ENCODE data around the gene ABCB8. TPM values are rescaled to one million over a fixed set of nuclear protein-coding genes. Genes with fewer than 3 reads are reported as not detected.

Gene ABCB8
- total and polyA plus RNA-seq, 9 of the 15 experiments (the other 6 are each of a cell fraction or from before 2014, with no cell fraction given): 7.6 to 106 (median 36.3) TPM

- TF ChIP-seq REST (IDR thresholded peaks at IDR 0.05; ENCODE audit: borderline replicate concordance): no peak
- TF ChIP-seq REST (CRISPR knock-in tag; IDR thresholded peaks at IDR 0.05; ENCODE audit: low read depth): no peak
- TF ChIP-seq DIDO1 (tag; IDR thresholded peaks at IDR 0.05; ENCODE audit: low read depth): no peak
- peak; percentile 76; the same call in 1 of the 2 replicates for TF ChIP-seq HBP1 (CRISPR knock-in tag; IDR thresholded peaks at IDR 0.05)
- TF ChIP-seq BCOR (IDR thresholded peaks at IDR 0.05): no peak
- no peak for TF ChIP-seq ZNF23 (CRISPR knock-in tag; IDR thresholded peaks at IDR 0.05)
- no peak for TF ChIP-seq ZNF121 (CRISPR knock-in tag; conservative IDR thresholded peaks at IDR 0.05)
- no peak for TF ChIP-seq CEBPB (tag; IDR thresholded peaks at IDR 0.05)
- TF ChIP-seq ZNF717 (CRISPR knock-in tag; IDR thresholded peaks at IDR 0.05): peak; percentile 63; the same call in 1 of the 2 replicates
- no peak; the same call in 1 of the 2 replicates for TF ChIP-seq NBN (IDR thresholded peaks at IDR 0.05; ENCODE audit: low read depth)
- TF ChIP-seq AFF4 (CRISPR knock-in tag; IDR thresholded peaks at IDR 0.05): peak; percentile 63; the same call in 1 of the 2 replicates
- TF ChIP-seq ZNF780A (CRISPR knock-in tag; IDR thresholded peaks at IDR 0.05): peak; percentile 46; the same call in 1 of the 2 replicates
- TF ChIP-seq CREB3 (tag; conservative IDR thresholded peaks at IDR 0.05; ENCODE audit: low read depth): no peak
Measured at GRCh38 chr7:151058781-151059366, 30.6 kb downstream of the ABCB8 start (continued).

Measured in K562 (cell line).